ENCODE data around the gene PDE11A.
A peak's percentile ranks its signal among the peaks of the same experiment; 100 is the strongest.

PDE11A gene

DNA sequence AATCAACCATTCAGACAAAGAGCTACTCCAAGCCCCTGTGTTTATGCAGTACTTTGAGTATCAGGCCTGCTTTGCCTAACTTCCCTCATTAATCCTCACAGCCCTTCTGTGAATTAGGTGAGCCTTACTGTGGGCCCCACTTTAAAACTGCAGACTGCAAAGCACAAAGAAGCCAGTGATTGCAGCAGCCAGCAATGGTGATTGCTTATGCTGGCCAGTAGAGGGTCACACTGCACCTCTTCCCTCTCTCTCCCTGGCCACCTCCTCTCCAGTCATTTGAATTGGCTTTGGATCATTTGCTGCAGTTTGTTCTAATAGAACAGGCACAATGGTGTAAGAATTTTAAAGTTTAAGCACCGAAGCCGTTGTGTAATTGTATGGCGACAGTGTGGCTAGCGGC is 450.1 kb downstream of the PDE11A start:
- no peak for DNase-seq
- TF ChIP-seq, protein P1, sequence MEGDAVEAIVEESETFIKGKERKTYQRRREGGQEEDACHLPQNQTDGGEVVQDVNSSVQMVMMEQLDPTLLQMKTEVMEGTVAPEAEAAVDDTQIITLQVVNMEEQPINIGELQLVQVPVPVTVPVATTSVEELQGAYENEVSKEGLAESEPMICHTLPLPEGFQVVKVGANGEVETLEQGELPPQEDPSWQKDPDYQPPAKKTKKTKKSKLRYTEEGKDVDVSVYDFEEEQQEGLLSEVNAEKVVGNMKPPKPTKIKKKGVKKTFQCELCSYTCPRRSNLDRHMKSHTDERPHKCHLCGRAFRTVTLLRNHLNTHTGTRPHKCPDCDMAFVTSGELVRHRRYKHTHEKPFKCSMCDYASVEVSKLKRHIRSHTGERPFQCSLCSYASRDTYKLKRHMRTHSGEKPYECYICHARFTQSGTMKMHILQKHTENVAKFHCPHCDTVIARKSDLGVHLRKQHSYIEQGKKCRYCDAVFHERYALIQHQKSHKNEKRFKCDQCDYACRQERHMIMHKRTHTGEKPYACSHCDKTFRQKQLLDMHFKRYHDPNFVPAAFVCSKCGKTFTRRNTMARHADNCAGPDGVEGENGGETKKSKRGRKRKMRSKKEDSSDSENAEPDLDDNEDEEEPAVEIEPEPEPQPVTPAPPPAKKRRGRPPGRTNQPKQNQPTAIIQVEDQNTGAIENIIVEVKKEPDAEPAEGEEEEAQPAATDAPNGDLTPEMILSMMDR (IDR thresholded peaks at IDR 0.05; ENCODE audit: low read depth, low read length) = no peak
- Histone ChIP-seq H3K4me3 (ENCODE audit: low read depth, low read length) (no peak overlapping the region), H3K27me3 (no peaks in the 10 kb centered on the region), H3K9me3 (no peaks in the 10 kb centered on the region), H3K36me3 (no peaks in the 10 kb centered on the region), H3K4me1 (no peaks in the 10 kb centered on the region)

DNA sequence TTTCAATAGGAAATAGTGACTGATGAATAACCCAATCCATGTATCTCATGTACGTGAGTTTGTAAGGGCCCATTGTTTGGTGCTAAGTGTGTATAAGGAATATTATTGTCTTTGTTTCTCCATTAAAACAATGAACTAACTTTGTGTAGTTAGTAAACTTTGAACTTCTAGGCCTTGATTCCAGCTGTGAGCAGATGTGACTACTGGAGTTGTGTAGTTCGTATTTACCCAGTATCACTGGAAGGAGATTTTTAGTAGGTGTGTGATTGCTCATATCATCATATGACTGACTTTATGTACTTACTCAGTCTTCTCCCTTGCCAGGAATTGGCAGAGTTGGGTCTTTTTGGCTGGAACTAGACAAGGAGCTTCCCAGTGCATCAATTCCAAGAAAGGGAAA is 452.6 kb downstream of the PDE11A start:
- H3K9me3 ChIP-seq = no peaks in the 10 kb centered on the region
- TF ChIP-seq, protein P1 (IDR thresholded peaks at IDR 0.05; ENCODE audit: low read depth, low read length) = no peak
- DNase-seq = no peak
- no peak overlapping the region for H3K4me3 ChIP-seq (ENCODE audit: low read depth, low read length)
- H3K4me1 ChIP-seq = no peaks in the 10 kb centered on the region; the same call in 1 of the 2 replicates
- no peaks in the 10 kb centered on the region for H3K27me3 ChIP-seq
- no peaks in the 10 kb centered on the region for H3K36me3 ChIP-seq

DNA sequence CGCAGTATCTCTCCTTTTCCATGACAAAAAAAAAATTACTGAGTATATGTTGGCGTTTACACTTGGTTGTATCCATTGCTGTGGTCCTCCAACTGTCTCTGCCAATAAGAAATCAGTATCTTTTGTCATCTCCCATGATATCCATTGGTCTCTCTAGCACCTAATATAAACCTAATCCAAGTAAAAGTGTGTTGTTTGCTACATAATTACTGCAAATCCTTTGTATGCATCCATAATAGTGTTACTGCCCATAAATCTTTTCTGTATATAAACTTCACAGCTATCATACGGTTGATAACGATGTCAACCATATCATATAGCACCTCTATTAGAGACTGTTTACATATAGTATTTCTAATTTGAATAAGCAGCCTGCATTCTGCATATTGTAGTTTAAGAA is 453.1 kb downstream of the PDE11A start:
- peaks cover 5% of the 10 kb centered on the region; the same call in 1 of the 2 replicates for H3K4me1 ChIP-seq
- no peak for DNase-seq
- no peaks in the 10 kb centered on the region for H3K9me3 ChIP-seq
- no peaks in the 10 kb centered on the region for H3K27me3 ChIP-seq
- TF ChIP-seq, protein P1 (IDR thresholded peaks at IDR 0.05; ENCODE audit: low read depth, low read length) = no peak
- peak overlapping the region; percentile 84 for H3K4me3 ChIP-seq (ENCODE audit: low read depth, low read length)
- no peaks in the 10 kb centered on the region for H3K36me3 ChIP-seq

DNA sequence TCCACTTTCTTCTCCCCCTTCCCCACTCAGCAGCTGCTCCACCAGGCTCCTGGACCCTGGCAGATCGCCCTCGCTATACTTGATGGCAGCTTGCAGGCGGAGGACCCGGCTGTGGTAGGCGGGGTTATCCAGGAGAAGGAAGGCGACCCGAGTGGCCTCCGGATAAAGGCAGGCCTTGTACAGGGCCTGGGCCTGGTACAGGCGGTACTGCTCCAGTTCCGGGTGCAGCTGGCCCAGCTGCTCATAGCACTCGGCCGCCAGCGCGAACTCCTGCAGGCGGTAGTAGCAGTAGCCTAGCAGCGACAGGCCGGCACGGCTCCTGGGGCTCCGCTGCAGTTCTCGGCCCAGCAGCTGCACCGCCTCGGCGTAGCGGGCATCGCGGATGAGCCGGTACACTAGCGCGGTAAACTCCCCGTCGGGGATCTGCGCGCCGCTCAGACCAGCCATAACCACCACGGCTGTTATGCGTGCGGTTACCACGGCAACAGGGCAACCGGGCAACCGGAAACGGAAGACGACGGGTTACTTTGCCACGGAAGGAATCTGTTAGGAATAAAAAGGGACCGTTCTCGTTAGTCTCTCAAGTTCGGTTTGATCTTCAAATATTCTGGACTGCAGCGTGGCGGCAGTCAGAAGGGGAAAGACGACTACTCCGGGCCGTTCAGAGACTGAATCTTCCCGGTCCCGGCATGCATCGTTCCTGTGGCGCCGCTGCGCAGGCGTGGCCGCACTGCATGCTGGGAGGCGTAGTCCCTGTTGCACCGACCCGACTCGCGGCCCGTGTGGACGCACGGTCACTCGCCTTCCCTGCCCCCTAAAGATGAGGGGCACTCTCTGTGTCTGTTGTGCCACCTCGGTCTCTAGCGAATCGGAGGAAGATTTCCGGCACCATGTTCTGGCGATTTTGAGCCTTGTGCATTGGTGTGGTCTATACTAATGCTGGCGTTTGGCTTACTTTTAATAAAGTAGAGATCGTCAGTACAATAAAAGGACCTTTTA is 454.0 kb downstream of the PDE11A start:
- TF ChIP-seq, protein P1 (IDR thresholded peaks at IDR 0.05; ENCODE audit: low read depth, low read length) = no peak
- H3K36me3 ChIP-seq = no peaks in the 10 kb centered on the region
- DNase-seq = peak; percentile 84
- no peaks in the 10 kb centered on the region for H3K27me3 ChIP-seq
- peak overlapping the region; percentile 84 for H3K4me3 ChIP-seq (ENCODE audit: low read depth, low read length)
- peaks cover 5% of the 10 kb centered on the region; the same call in 1 of the 2 replicates for H3K4me1 ChIP-seq
- no peaks in the 10 kb centered on the region for H3K9me3 ChIP-seq

DNA sequence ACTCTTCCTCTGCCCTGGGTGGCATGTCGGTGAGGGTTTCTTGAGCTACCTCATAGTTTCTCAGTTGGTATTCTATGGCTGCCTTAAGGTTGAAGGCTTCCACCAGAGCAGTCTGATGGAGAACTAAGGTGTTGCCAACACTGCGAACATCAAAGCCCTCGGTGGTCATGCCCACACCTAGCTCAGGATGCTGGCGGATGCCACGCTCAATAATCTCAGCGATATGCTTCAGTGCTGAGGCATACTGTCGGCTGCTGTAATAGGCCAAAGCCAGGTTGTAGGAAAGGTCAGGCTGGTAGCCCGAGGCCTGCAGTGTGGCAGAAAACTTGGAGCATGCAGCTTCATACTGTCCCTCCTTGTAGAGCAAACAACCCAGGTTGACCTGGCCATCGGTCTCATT is 454.7 kb downstream of the PDE11A start:
- Histone ChIP-seq H3K36me3 (no peaks in the 10 kb centered on the region), H3K27me3 (no peaks in the 10 kb centered on the region), H3K4me1 (peaks cover 5% of the 10 kb centered on the region; the same call in 1 of the 2 replicates), H3K4me3 (ENCODE audit: low read depth, low read length) (peak overlapping the region; percentile 84), H3K9me3 (no peaks in the 10 kb centered on the region)
- DNase-seq = no peak
- TF ChIP-seq, protein P1 (IDR thresholded peaks at IDR 0.05; ENCODE audit: low read depth, low read length) = no peak

DNA sequence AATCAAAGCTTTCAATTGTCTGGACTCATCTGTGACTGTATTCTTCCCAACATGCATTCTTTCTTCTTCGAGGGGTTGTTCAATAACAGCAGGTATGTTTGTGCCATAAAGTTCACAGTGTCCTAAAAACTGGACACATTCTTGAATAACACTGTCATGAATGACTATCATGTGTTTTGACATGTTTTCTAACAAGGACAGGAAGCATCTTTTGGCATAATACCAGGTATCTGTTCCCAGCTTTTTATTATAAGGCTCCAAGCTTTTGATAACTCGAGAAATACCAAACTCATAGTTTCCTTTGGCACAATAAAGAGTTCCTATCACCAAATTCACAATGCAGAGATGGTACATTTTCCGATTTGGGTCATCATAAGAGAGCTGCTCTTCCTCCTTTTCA is 455.8 kb downstream of the PDE11A start:
- no peaks in the 10 kb centered on the region for H3K36me3 ChIP-seq
- TF ChIP-seq, protein P1 (IDR thresholded peaks at IDR 0.05; ENCODE audit: low read depth, low read length) = no peak
- no peak overlapping the region for H3K4me3 ChIP-seq (ENCODE audit: low read depth, low read length)

More for the DNA sequence above, 455.8 kb downstream of the PDE11A start:
- Histone ChIP-seq H3K9me3 (no peaks in the 10 kb centered on the region), H3K27me3 (no peaks in the 10 kb centered on the region), H3K4me1 (peaks cover 5% of the 10 kb centered on the region; the same call in 1 of the 2 replicates)
- DNase-seq = no peak

Measured in BE2C (cell line).